H1 (cell line): ENCODE results near the gene WDR64. TPM values are rescaled to one million over a fixed set of nuclear protein-coding genes. Genes with fewer than 3 reads are reported as not detected.

Experiments
- CTCF ChIA-PET: fragments of 300-600 bp; sonication (Branson Sonifier 250); formaldehyde crosslinking; loops from one replicate; lab custom pipeline; 2021; ENCODE audit not compliant: partially characterized antibody; lab: Charles Lee
- POLR2A ChIA-PET: fragments of 300-600 bp; sonication (Branson Sonifier 250); formaldehyde crosslinking; loops from one replicate; lab custom pipeline; 2021; ENCODE audit warnings: inconsistent platforms; ENCODE audit not compliant: partially characterized antibody; lab: Charles Lee
- DNase-seq, 2 experiments: peaks; one replicate each; pipeline versions ENCODE4 v3.0.0 to v3.0.0-alpha.2; 2010 to 2022; ENCODE audit warnings: low spot score in 2 of 2, low read depth in 1 of 2, mixed read lengths in 1 of 2
- FAIRE-seq: peaks from 2 replicates; lab custom pipeline; 2011; peaks lifted over from hg19 to GRCh38; lab: Jason Lieb, UNC
- H2AFZ ChIP-seq: 2 replicates; pipeline ENCODE4 v1.8.1; 2012; ENCODE audit warnings: low read length, inconsistent platforms
- H2AK5ac ChIP-seq: 2 replicates; pipeline ENCODE4 v1.6.1; 2013; ENCODE audit warnings: low read depth, low read length
- H2BK120ac ChIP-seq: replicated peaks from 2 replicates; pipeline ENCODE3; 2013; ENCODE audit warnings: low read depth, low read length, inconsistent platforms
- H2BK12ac ChIP-seq: 2 replicates; pipeline ENCODE4 v1.6.1; 2013; ENCODE audit warnings: low read depth, low read length
- H2BK15ac ChIP-seq: 2 replicates; pipeline ENCODE4 v1.6.1; 2013; ENCODE audit warnings: low read length
- H2BK20ac ChIP-seq: 2 replicates; pipeline ENCODE4 v1.6.1; 2013; ENCODE audit warnings: low read length
- H2BK5ac ChIP-seq: 2 replicates; pipeline ENCODE4 v1.6.1; 2013; ENCODE audit warnings: low read depth, low read length
- H3K14ac ChIP-seq: 2 replicates; pipeline ENCODE4 v1.6.1; 2013; ENCODE audit warnings: inconsistent platforms; ENCODE audit not compliant: insufficient read length
- H3K18ac ChIP-seq: 2 replicates; pipeline ENCODE4 v1.6.1; 2013; ENCODE audit warnings: low read length; ENCODE audit errors: extremely low read depth
- H3K23ac ChIP-seq: 2 replicates; pipeline ENCODE4 v1.6.1; 2013; ENCODE audit warnings: inconsistent platforms; ENCODE audit not compliant: insufficient read length
- H3K23me2 ChIP-seq: 2 replicates; pipeline ENCODE4 v1.6.1; 2013; ENCODE audit warnings: low read depth, low read length
- H3K27ac ChIP-seq: 2 replicates; pipeline ENCODE4 v1.6.1; 2011; ENCODE audit warnings: low read depth, low read length, inconsistent platforms
- H3K27me3 ChIP-seq, 4 experiments: replicated peaks in 1 of 4; 1 replicate in 1 of 4; 2 replicates in 3 of 4; pipeline versions ENCODE4 v1.6.1 to v1.8.1; 2011 to 2013; ENCODE audit warnings: low read length in 3 of 4, mild to moderate bottlenecking in 3 of 4, inconsistent platforms in 2 of 4, mixed read lengths in 2 of 4, moderate library complexity in 1 of 4; ENCODE audit not compliant: control insufficient read depth in 3 of 4, insufficient read depth in 3 of 4; ENCODE audit errors: extremely low read depth in 1 of 4
- H3K36me3 ChIP-seq, 4 experiments: 2 replicates each; pipeline versions ENCODE4 v1.6.1 to v1.8.1; 2011 to 2013; ENCODE audit warnings: mild to moderate bottlenecking in 4 of 4, low read length in 3 of 4, moderate library complexity in 2 of 4, control low read depth in 1 of 4, inconsistent platforms in 1 of 4; ENCODE audit not compliant: insufficient read depth in 4 of 4, control insufficient read depth in 2 of 4
- H3K4ac ChIP-seq: replicated peaks from 2 replicates; pipeline ENCODE3; 2013; ENCODE audit warnings: low read length, low read depth, mixed read lengths, inconsistent platforms; ENCODE audit not compliant: insufficient read length
- H3K4me1 ChIP-seq, 4 experiments: replicated peaks in 1 of 4; 1 replicate in 1 of 4; 2 replicates in 3 of 4; pipeline versions ENCODE4 v1.6.1 to v1.8.1; 2011 to 2013; ENCODE audit warnings: low read length in 3 of 4, inconsistent platforms in 2 of 4, mixed read lengths in 1 of 4; ENCODE audit not compliant: insufficient read depth in 4 of 4, control insufficient read depth in 3 of 4
- H3K4me2 ChIP-seq, 2 experiments: 2 replicates each; pipeline versions ENCODE4 v1.6.1 to v1.8.1; 2011 to 2013; ENCODE audit warnings: low read depth in 2 of 2, low read length in 2 of 2, control low read depth in 1 of 2, inconsistent platforms in 1 of 2, mild to moderate bottlenecking in 1 of 2; ENCODE audit not compliant: insufficient read depth in 1 of 2
- H3K4me3 ChIP-seq, 4 experiments: fragments of 200-600, 300-600 bp in 1 of 4; sonication (generic), shearing (Covaris generic), sonication (Bioruptor Twin) in 1 of 4; 2 replicates each; pipeline versions ENCODE4 v1.5.1 to v1.8.1; 2011 to 2016; ENCODE audit warnings: low read length in 4 of 4, low read depth in 3 of 4, control low read depth in 2 of 4, inconsistent platforms in 2 of 4, mild to moderate bottlenecking in 2 of 4, mixed read lengths in 1 of 4, moderate library complexity in 1 of 4; ENCODE audit not compliant: insufficient read depth in 2 of 4; ENCODE audit errors: extremely low read depth in 1 of 4
- H3K56ac ChIP-seq: replicated peaks from 2 replicates; pipeline ENCODE3; 2013; ENCODE audit warnings: low read depth, mild to moderate bottlenecking, mixed read lengths, low read length, inconsistent platforms; ENCODE audit not compliant: insufficient read length
- H3K79me1 ChIP-seq: 2 replicates; pipeline ENCODE4 v1.6.1; 2013; ENCODE audit warnings: low read depth, low read length, control low read depth
- H3K79me2 ChIP-seq, 2 experiments: 2 replicates each; pipeline versions ENCODE4 v1.6.1 to v1.8.1; 2012 to 2013; ENCODE audit warnings: low read length in 2 of 2, mild to moderate bottlenecking in 2 of 2, inconsistent platforms in 1 of 2; ENCODE audit not compliant: insufficient read depth in 2 of 2, control insufficient read depth in 1 of 2
- H3K9ac ChIP-seq, 4 experiments: replicated peaks in 1 of 4; 1 replicate in 1 of 4; 2 replicates in 3 of 4; pipeline versions ENCODE4 v1.6.1 to v1.8.1; 2011 to 2013; ENCODE audit warnings: low read depth in 3 of 4, low read length in 3 of 4, control low read depth in 2 of 4, mild to moderate bottlenecking in 2 of 4, moderate library complexity in 2 of 4, inconsistent platforms in 1 of 4; ENCODE audit errors: extremely low read depth in 1 of 4
- H3K9me3 ChIP-seq, 2 experiments: 2 replicates each; pipeline versions ENCODE4 v1.6.1 to v1.8.1; 2012 to 2013; ENCODE audit warnings: mild to moderate bottlenecking in 2 of 2, moderate library complexity in 2 of 2, control low read depth in 1 of 2, inconsistent platforms in 1 of 2, low read depth in 1 of 2, low read length in 1 of 2, mixed read lengths in 1 of 2; ENCODE audit not compliant: insufficient read depth in 2 of 2
- H4K20me1 ChIP-seq, 2 experiments: replicated peaks in 1 of 2; 2 replicates each; pipeline versions ENCODE3 to v1.8.1; 2011 to 2013; ENCODE audit warnings: inconsistent platforms in 2 of 2, low read length in 2 of 2, mild to moderate bottlenecking in 1 of 2; ENCODE audit not compliant: insufficient read depth in 2 of 2, control insufficient read depth in 1 of 2
- H4K5ac ChIP-seq: 2 replicates; pipeline ENCODE4 v1.6.1; 2013; ENCODE audit warnings: low read length, low read depth, mixed read lengths, inconsistent platforms; ENCODE audit not compliant: insufficient read length
- H4K8ac ChIP-seq: 2 replicates; pipeline ENCODE4 v1.8.0; 2013; ENCODE audit warnings: mild to moderate bottlenecking, moderate library complexity, low read length, inconsistent platforms; ENCODE audit not compliant: insufficient read depth; ENCODE audit errors: extremely low read depth
- H4K91ac ChIP-seq: replicated peaks from 2 replicates; pipeline ENCODE3; 2013; ENCODE audit warnings: low read length, mixed read lengths, inconsistent platforms; ENCODE audit not compliant: insufficient read length
- JUND ChIP-seq: IDR thresholded peaks from 2 replicates; pipeline ENCODE4 v1.6.1; 2011; ENCODE audit warnings: mild to moderate bottlenecking, improper control_type of control experiment, low read length
- POU5F1 ChIP-seq: IDR thresholded peaks from 2 replicates; pipeline ENCODE4 v1.6.1; 2011; ENCODE audit warnings: low read depth, mild to moderate bottlenecking, low read length, moderate library complexity
- SUZ12 ChIP-seq: fragments of 200-600 bp; sonication (generic); IDR thresholded peaks from 2 replicates; pipeline ENCODE4 v1.6.1; 2012; ENCODE audit warnings: mild to moderate bottlenecking, inconsistent platforms, low read length, moderate library complexity, mixed read lengths
- TBP ChIP-seq: IDR thresholded peaks from 2 replicates; pipeline ENCODE4 v1.6.1; 2011; ENCODE audit warnings: low read depth, low read length, improper control_type of control experiment
- TCF12 ChIP-seq: IDR thresholded peaks from 2 replicates; pipeline ENCODE4 v1.6.1; 2011; ENCODE audit warnings: low read depth, mild to moderate bottlenecking, low read length
- WGBS, 2 experiments: shearing (Covaris generic) in 1 of 2; methylation state at CpG; one replicate each; pipeline versions ENCODE4 v1.1.6 to v1.1.7; 2013 to 2015; ENCODE audit warnings: low lambda C conversion rate in 2 of 2, mixed read lengths in 2 of 2, inconsistent platforms in 1 of 2, low coverage in 1 of 2, missing lambda C conversion rate in 1 of 2; ENCODE audit not compliant: insufficient replicate concordance in 2 of 2, insufficient coverage in 1 of 2, insufficient read length in 1 of 2; ENCODE audit errors: extremely low coverage in 1 of 2, missing lambda C conversion rate in 1 of 2; 5-methylcytosine and 5-hydroxymethylcytosine counted together
- polyA plus RNA-seq, 7 experiments: library from polyadenylated mRNA; depleted of rRNA in 3 of 7; stranded (reverse) in 5 of 7; unstranded in 2 of 7; fragments of >200 nt in 5 of 7; fragments of 200-250 nt in 2 of 7; gene quantifications; 1 replicate in 5 of 7; 2 replicates in 1 of 7; 4 replicates in 1 of 7; pipeline versions ENCODE4 v1.2.1 to v1.2.3, GENCODE V29; 2011 to 2013; ENCODE audit warnings: missing spikeins in 2 of 7, mixed read lengths in 2 of 7
- total RNA-seq: library from RNA; stranded (reverse); fragmentation: NEBNext Ultra II Directional; extraction: Animal tissue kit (Norgen Biotek cat#: 25700); gene quantifications from 2 replicates; pipeline ENCODE4 v1.2.1, GENCODE V29; 2021

Gene WDR64
- total and polyA plus RNA-seq, 2 of the 8 experiments (the other 6 are each of a cell fraction or from before 2014, with no cell fraction given) = 0.02 TPM; not detected in 1

GRCh38 chr1:241630476-241630875, 21.6 kb upstream of the WDR64 start:
- DNase-seq (no peak), FAIRE-seq (no peak)
- no peaks in the 10 kb centered on the region for H3K23me2 ChIP-seq
- no peak overlapping the region for H2AFZ ChIP-seq
- H4K20me1 ChIP-seq = peaks cover 2 to 4% of the 10 kb centered on the region in 2 experiments
- H4K5ac ChIP-seq = no peak overlapping the region
- no peak overlapping the region for H2BK20ac ChIP-seq
- H3K4me1 ChIP-seq = peaks cover 0 to 3% (median 0%) of the 10 kb centered on the region in 4 experiments; a peak in 3 of 7 replicates
- H2BK12ac ChIP-seq = no peak overlapping the region
- H4K8ac ChIP-seq = no peak overlapping the region
- no peaks in the 10 kb centered on the region for H3K79me1 ChIP-seq
- H2BK5ac ChIP-seq = no peak overlapping the region
- WGBS, 2 experiments = 100% methylated on average over 1 of the region's 1 CpG; no CpG with 5 or more reads in 1 of the 2 experiments
- H3K9me3 ChIP-seq = no peaks in the 10 kb centered on the region
- no peak overlapping the region for H3K4me3 ChIP-seq
- TF ChIP-seq TCF12 = no peak
- no peak for TF ChIP-seq POU5F1
- no peak for TF ChIP-seq SUZ12
- TF ChIP-seq TBP = no peak
- no peak for TF ChIP-seq JUND
- no peak overlapping the region for H3K9ac ChIP-seq
- no peak overlapping the region for H3K23ac ChIP-seq
- no peak overlapping the region for H4K91ac ChIP-seq
- H2BK120ac ChIP-seq = no peak overlapping the region
- no peak overlapping the region for H2AK5ac ChIP-seq
- no peak overlapping the region for H3K4ac ChIP-seq
- no peaks in the 10 kb centered on the region for H3K27me3 ChIP-seq
- peaks cover 0 to 31% (median 9%) of the 10 kb centered on the region in 4 experiments; a peak in 5 of 8 replicates for H3K36me3 ChIP-seq
- no peak overlapping the region for H3K4me2 ChIP-seq
- H3K18ac ChIP-seq = no peak overlapping the region
- ChIA-PET CTCF (interaction anchor here (0.7 to 1.7 kb wide), 3 partner anchors 13 to 202 kb away, joined by 3 to 5 read pairs (median 3); no protein-coding TSS in a partner anchor), POLR2A (no interaction called here)
- no peak overlapping the region for H3K27ac ChIP-seq
- H3K56ac ChIP-seq = no peak overlapping the region
- H2BK15ac ChIP-seq = no peak overlapping the region
- peaks cover 0 to 50% of the 10 kb centered on the region in 2 experiments; a peak in 3 of 4 replicates for H3K79me2 ChIP-seq
- H3K14ac ChIP-seq = no peak overlapping the region
